Measurements from ENCODE around the gene GAST. TPM values are rescaled to one million over a fixed set of nuclear protein-coding genes. Genes with fewer than 3 reads are reported as not detected.

Gene GAST
- total and polyA plus RNA-seq, 11 donors: not detected

DNA sequence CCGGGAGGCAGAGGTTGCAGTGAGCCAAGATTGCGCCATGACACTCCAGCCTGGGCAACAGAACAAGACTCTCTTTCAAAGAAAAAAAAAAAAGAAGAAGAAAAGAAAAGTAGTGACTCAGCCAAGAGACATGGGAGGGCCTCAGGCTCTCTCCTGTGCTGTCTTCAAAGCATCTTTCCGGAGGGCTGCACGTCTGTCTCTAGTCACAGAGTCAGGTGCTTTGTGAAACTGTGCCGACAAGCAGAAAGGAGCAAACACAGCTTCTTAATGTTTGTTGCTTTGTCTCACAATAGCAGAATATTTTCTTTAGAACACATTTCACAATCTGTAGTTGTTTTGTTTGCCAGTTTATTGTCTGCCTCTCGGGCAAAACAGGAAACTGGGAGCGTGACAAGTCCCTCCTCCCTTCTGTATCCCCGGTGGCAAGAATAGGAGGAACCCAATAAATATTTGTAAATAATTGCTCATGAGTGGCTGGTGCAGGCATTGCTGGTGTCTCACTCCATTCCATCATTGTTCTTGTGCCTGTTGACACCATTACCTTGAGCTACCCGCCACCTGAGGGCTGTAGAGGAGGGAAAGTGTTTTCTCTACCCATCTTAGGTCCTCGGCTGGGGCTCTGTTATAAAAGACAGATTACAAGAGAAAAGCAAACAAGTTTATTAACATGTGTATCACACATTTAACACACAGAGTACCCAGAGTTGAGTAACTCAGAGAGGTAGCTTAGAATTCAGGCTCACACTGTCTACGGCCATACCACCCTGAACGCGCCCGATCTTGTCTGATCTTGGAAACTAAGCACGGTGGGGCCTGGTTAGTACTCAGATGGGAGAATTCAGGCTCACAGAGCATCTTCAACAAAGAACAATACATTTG, 5.5 kb downstream of the GAST start:
- H3K4me3 ChIP-seq: no peak overlapping the region
- no peaks in the 10 kb centered on the region for H3K9me3 ChIP-seq
- H3K4me1 ChIP-seq: peaks cover 0 to 12% (median 0%) of the 10 kb centered on the region in 12 donors
- no peak for ATAC-seq
- intact Hi-C loops (cut with DNase I): no loop called here
- DNase-seq: no peak
- no peaks in the 10 kb centered on the region for H3K27me3 ChIP-seq
- TF ChIP-seq POLR2A (IDR thresholded peaks at IDR 0.05): no peak
- TF ChIP-seq, protein P1, sequence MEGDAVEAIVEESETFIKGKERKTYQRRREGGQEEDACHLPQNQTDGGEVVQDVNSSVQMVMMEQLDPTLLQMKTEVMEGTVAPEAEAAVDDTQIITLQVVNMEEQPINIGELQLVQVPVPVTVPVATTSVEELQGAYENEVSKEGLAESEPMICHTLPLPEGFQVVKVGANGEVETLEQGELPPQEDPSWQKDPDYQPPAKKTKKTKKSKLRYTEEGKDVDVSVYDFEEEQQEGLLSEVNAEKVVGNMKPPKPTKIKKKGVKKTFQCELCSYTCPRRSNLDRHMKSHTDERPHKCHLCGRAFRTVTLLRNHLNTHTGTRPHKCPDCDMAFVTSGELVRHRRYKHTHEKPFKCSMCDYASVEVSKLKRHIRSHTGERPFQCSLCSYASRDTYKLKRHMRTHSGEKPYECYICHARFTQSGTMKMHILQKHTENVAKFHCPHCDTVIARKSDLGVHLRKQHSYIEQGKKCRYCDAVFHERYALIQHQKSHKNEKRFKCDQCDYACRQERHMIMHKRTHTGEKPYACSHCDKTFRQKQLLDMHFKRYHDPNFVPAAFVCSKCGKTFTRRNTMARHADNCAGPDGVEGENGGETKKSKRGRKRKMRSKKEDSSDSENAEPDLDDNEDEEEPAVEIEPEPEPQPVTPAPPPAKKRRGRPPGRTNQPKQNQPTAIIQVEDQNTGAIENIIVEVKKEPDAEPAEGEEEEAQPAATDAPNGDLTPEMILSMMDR (IDR thresholded peaks at IDR 0.05): no peak
- no peak overlapping the region for H3K27ac ChIP-seq
- WGBS, 4 donors: 69 to 72% (median 72%) methylated on average over 15 of the region's 15 CpGs
- H3K36me3 ChIP-seq: no peaks in the 10 kb centered on the region

- no peak for DNase-seq
- Histone ChIP-seq H3K4me1 (peaks cover 0 to 12% (median 0%) of the 10 kb centered on the region in 12 donors), H3K36me3 (no peaks in the 10 kb centered on the region), H3K9me3 (no peaks in the 10 kb centered on the region), H3K27me3 (no peaks in the 10 kb centered on the region), H3K27ac (no peak overlapping the region), H3K4me3 (no peak overlapping the region)
- WGBS, 4 donors: 44 to 62% (median 56%) methylated on average over 4 to 5 of the region's 5 CpGs
- ATAC-seq: no peak
- TF ChIP-seq POLR2A (IDR thresholded peaks at IDR 0.05): no peak
- TF ChIP-seq, protein P1 (IDR thresholded peaks at IDR 0.05): no peak
- intact Hi-C loops (cut with DNase I): no loop called here
Measured at GRCh38 chr17:41718287-41718645, 6.1 kb downstream of the GAST start.

DNA sequence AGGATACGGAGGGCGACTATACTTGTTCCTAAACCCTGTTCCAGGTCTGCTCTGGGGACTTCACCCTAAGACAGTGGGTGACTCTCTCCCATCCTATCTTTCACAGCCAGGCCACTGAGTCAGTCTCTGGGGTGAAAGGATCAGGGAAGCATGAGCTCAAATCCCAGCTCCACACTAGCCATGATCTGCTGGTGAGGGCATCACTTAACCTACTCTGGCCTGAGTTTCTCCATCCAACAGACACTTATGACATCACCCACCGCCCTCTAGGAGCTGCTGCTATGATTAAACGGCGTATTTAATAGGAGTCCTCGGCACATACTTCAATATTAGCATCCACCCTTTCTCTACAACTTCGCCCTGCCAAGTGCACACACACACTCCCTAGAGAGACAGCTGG, 10.1 kb downstream of the GAST start:
- no peak for TF ChIP-seq POLR2A (IDR thresholded peaks at IDR 0.05)
- TF ChIP-seq, protein P1 (IDR thresholded peaks at IDR 0.05): no peak
- H3K9me3 ChIP-seq: no peaks in the 10 kb centered on the region
- H3K27me3 ChIP-seq: no peaks in the 10 kb centered on the region
- ATAC-seq: no peak
- no peak for DNase-seq
- 87 to 89% (median 89%) methylated on average over 7 of the region's 7 CpGs for WGBS, 4 donors
- H3K4me1 ChIP-seq: peaks cover 0 to 11% (median 0%) of the 10 kb centered on the region in 12 donors
- H3K4me3 ChIP-seq: no peak overlapping the region
- intact Hi-C loops (cut with DNase I): no loop called here
- no peak overlapping the region for H3K27ac ChIP-seq
- no peaks in the 10 kb centered on the region for H3K36me3 ChIP-seq

GRCh38 chr17:41723801-41724475, 11.8 kb downstream of the GAST start:
- no peak overlapping the region for H3K27ac ChIP-seq
- H3K36me3 ChIP-seq: no peaks in the 10 kb centered on the region
- no peaks in the 10 kb centered on the region for H3K9me3 ChIP-seq
- DNase-seq (no peak), ATAC-seq (no peak)
- TF ChIP-seq, protein P1 (IDR thresholded peaks at IDR 0.05): no peak
- TF ChIP-seq POLR2A (IDR thresholded peaks at IDR 0.05): no peak
- H3K4me1 ChIP-seq: no peaks in the 10 kb centered on the region
- H3K27me3 ChIP-seq: no peaks in the 10 kb centered on the region
- WGBS, 4 donors: 75 to 86% (median 76%) methylated on average over 7 to 12 of the region's 12 CpGs
- no peak overlapping the region for H3K4me3 ChIP-seq
- intact Hi-C loops (cut with DNase I): no loop called here
